Activated naive CD8-positive, alpha-beta T cell treated with anti-CD3 and anti-CD28 coated beads, Interleukin-2, amount 50 U/mL, for 16 hours (primary cell): ENCODE results near the gene ZBP1.
A peak's percentile ranks its signal among the peaks of the same experiment; 100 is the strongest.
"Not testable (repeated sequence)": the region's sequence is repeated elsewhere in the genome, so short reads cannot be mapped to it uniquely, and the experiment has no call there.

ENCODE experiments used
- DNase-seq: peaks from one replicate; pipeline ENCODE4 v3.0.0-alpha.2; 2020; ENCODE audit warnings: low read depth, low spot score

Gene ZBP1

DNA sequence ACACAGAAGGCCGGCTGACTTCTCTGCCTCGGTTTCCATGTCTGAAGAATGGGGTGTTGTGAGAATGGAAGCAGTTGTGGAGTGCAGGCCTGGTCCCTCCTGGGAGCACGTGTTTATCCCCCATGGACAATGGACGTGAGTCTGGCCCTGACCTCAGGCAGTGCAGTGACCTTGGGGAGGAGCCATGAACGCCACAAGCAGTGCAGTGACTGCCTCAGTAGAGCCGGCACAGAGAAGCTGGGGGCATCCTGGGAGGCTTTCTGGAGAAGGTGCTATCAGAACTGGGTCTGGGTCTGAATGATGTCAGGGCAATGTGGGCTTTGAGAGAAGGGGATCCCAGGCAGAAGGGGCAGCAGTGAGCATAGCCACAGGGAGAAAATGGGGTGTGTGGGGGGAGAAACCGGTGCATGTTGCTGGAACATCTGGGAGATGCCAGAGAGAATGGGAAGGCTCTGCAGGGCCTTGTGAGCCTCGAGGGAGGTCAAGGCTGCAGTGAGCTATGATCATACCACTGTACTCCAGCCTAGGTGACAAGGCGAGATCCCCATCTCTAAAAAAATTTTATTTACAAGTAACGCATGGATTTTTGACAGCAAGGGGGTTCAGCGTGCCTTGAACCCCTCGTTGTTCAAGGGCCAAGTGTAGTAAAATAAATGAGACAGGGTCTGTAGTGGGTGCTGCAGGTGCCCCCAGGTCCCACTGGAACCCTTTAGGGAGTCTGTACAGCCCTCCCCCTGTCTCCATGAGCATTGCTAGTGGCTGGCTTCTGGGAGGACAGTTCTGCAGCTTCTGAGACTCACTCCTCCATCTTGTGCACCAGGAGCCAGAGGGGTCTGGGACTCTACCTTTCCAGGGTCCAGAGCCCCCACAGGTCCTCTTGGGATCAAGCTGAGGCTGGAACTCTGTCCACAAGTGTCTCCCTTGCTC is 27.0 kb upstream of the ZBP1 start:
- no peak for DNase-seq

DNA sequence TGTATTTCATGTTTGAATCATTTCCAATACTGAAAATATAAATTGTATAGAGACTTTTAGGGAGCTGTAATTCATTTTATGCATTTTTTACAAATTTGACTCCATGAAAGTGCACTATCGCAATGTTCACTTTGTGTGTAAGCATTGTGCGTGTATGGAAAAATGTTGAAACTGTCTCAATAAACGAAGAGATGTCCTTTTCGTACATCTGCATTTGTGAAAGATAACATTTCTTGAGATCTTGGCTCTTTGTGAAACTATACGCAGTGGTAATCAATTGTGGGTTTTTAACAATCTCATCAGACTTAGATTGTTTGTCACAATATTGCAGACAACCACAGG is 18.6 kb upstream of the ZBP1 start:
- no peak for DNase-seq

- DNase-seq: no peak
These were observed 18.1 kb upstream of the ZBP1 start for GRCh38 chr20:57638173-57638894.

DNA sequence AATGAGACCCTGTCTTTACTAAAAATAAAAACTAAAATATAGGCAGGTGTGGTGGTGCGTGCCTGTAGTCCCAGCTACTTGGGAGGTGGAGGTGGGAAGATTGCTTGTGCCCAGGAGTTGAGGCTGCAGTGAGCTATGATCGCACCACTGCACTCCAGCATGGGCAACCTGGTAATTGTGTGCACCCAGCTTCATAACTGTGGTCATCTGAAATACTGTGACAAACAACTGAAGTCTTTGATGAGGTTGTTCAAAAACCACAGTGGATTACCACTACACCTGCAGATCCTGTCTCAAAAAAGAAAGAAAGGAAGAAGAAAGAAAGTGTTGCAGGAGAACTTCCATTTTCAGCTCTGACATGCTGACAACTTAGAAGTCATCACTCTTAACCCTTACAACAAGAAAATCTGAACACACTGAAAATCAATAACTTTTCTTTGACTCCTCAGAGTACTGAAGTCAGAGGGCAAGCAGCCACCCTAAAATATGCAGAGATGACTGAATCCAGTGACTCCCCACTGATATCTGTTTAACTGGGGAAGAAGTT is 13.8 kb upstream of the ZBP1 start:
- no peak for DNase-seq

GRCh38 chr20:57632286-57632685 is 12.1 kb upstream of the ZBP1 start:
- DNase-seq: no peak

DNA sequence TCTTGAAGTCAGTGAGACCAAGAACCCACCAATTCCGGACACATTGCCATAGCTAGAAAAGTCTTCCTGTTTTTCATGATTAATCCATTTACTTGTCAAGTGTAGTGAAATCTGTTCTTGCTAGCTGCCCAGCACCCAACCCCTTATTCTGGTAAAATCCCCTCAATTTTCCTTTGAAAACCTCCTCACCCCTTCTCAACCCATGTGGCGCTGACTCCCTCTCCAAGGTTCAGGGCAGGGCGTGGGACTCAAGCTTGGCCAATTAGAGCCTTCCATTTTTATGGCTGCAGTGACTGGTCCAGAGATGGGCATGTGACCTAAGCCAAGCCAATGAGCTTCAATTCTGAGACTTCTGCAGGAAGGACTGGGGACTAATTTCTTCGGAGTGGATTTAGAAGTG is 9.8 kb upstream of the ZBP1 start:
- DNase-seq: no peak

DNA sequence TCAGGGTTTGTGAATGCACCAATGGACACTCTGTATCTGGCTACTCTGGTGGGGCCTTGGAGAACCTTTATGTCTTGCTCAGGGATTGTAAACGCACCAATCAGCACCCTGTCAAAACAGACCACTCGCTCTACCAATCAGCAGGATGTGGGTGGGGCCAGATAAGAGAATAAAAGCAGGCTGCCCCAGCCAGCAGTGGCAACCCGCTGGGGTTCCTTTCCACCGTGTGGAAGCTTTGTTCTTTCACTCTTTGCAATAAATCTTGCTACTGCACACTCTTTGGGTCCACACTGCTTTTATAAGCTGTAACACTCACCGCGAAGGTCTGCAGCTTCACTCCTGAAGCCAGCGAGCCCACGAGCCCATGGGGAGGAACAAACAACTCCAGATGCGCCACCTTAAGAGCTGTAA is 9.3 kb upstream of the ZBP1 start:
- not testable (repeated sequence) for DNase-seq

- not testable (repeated sequence) for DNase-seq
These were observed 8.7 kb upstream of the ZBP1 start for GRCh38 chr20:57628962-57629308.

DNA sequence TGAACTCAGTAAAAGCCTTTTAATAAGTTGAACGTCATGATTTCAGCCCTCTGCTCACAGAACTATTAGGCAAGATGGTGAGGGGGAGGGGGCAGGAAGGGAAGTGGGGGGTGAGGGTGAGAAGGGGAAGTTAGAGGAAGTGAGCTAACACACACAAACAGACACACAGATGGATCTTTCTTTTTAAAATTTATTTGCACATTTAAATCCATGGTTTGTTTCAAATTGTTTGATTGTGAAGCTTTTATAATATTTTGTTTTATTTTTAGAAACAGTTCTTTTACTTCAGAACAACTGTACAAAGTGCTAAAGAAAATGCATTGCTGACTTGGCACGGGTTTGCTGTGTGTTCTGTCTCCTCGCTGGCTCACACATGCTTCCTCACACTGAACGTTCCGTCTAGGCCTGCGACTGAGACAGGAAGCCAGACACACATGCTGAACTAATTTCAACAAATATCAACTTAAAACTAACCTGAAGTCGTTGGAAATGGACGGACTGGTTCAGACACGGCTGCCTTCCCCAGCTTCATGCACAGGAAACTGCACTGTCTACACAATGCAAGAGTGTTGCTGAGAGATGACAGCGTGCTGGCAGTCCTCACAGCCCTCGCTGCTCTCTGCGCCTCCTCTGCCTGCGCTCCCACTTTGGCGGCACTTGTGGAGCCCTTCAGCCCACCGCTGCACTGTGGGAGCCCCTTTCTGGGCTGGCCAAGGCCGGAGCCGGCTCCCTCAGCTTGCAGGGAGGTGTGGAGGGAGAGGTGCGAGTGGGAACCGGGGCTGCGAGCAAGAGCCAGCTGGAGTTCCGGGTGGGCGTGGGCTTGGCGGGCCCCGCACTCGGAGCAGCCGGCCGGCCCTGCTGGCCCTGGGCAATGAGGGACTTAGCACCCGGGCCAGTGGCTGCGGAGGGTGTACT is 8.1 kb upstream of the ZBP1 start:
- peak; percentile 26 for DNase-seq

DNA sequence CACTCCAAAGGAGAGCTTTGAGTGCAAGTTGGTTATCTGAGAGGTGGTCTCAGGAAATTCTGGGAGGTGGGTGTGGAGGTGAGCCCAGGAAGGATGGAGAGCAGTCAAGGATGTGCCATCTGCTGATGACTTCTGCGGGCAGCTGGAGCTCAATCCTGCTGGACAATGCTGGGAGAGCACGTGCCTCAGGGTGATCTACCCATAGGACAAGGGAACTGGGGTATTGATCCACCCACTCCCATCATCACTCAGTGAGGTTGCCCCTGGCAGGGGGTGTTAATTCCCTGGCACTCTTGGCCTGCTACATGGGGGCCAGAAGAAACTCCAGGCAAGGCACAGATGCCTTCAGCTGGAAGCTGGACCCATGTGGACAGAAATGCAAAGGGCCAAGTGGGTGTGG is 7.1 kb upstream of the ZBP1 start:
- no peak for DNase-seq

DNA sequence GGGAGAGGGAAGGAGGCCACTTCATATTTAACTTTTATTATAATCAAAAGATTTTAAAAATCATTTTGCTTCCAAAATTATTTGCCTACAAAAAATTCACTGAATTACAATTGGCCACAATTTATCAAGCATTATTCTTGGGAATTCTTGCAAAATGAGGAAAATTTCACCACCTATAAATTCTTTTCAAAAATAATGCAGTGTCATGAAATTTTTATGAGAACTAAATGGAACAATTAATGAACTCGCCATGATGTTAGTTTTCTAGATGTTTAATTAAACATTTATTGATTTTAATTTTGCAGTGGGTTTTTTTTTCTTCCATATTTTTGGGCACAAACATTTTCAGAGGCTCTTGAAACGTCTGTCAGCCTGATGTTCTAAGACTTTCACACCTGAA is 5.8 kb upstream of the ZBP1 start:
- no peak for DNase-seq

DNA sequence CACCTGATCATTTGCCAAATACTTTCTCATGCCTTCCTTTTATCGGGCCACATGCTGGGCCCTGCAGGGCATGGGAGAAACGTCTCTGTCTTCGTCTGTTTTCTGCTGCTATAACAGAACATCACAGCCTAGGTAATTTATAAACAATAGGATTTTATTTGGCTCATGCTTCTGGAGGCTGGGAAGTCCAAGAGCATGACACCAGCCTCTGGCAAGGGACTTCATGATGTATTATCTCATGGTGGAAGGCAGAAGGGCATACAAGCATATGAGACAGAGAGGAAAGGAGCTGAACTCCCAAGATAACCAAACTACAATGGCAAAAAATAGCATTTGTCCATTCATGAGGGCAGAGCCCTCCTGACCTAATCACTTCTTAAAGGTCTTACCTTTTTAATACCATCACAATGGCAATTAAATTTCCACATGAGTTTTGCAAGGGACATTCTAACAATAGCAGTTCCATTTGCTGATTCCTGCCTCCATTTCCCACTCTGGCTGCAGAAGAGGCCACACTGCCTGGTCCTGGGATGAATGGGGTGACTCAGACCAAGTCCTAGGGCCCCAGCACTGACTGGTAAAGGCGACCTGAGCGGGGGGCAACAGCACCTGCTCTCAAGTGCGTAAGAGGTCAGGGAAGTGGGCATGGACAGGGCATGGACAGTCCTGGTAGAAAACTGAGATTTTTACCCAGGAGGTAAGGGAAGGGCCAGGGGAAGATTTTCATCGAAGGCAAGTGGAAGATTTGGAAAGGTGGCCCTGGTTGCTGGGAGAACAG is 5.1 kb upstream of the ZBP1 start:
- no peak for DNase-seq

DNA sequence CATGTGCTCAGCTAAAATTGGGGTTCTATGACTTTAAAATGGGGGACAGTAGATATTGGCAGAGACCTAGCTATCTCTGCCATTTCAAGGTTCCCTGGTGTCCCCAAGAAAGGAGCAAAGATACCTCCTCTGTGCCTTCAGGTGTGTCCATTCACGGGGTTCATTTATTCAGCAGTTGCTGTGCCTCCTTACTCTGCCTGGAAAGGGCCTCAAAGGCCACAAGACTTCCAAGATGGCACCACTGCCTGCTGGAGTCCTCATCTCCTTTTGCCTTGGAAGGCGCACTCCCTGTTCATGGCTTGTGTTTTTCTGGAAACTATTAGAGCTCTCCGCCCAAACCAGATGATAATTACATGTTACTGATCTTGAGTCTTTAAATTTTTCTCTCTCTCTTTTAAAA is 3.9 kb upstream of the ZBP1 start:
- no peak for DNase-seq

GRCh38 chr20:57622579-57623381 is 2.6 kb upstream of the ZBP1 start:
- peak; percentile 25 for DNase-seq

DNA sequence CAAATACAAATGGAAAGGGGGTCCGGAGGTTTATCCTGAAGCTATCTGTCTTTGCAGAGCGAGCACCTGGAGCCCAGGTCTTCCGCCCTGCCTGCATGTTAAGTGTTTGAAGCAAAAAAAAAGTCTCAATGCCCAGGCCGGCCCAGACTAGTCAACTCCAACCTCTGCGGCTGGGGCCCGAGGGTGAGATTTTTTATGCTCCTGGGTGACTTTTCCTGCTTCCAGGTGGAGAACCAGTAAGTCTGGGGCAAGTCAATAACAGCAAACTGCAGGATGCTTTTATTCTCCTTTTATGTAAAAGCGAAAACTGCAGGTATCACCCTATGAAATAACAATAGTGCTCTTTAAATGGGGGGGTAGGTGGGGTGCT is 2.0 kb upstream of the ZBP1 start:
- DNase-seq: no peak

DNA sequence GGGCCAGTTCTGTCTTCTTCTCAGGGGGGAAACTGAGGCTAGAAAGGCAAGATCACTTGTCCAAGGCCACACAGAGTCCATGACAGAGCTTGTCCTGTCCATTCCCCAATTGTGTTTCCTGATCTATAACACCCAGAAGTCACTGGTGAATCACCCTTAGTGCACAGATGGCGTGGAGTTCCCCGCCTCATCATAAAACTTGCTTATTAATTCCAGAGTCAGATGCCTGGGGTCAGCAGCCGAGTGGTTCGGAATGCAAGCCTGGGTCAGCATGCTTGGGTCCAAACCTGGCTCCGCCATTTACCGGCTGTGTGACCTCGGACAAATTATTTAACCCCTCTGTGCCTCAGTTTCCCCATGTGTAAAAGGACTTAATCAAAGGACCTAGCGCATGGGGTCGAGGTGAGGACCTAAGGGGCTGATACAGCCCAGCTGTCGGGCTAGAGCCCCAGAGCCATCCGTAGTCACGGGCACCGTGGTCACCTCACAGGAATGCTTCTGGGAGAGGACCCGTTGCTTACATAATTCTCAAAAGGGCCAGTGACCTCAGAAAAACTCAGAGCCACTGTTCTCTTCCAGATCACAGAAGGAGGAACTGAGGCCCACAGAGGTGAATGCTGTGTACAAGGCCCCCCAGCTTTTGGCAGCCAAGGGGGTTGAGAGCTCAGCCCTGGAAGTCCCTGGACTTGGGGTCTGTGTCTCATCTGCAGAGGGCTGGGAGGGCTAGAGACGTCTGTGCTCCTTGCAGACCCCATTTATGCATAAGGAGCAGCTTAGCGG is 1.4 kb upstream of the ZBP1 start:
- DNase-seq: no peak

DNA sequence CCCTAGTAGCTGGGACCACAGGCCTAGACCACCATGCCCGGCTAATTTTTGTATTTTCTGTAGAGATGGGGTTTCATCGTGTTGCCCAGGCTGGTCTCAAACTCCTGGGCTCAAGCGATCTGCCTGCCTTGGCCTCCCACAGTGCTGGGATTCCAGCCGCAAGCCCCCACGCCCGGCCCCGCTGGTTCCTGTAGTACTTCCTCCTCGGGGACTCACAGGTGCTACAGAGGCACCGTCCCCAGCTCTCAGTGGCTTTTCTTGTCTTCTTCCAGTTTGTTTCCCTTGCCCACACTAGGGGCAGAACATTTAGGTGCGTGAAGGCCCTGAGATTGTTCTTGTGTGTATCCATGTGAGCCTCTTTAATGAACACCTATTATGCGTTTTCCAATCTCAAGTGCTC is 773 bp upstream of the ZBP1 start:
- DNase-seq: no peak

DNA sequence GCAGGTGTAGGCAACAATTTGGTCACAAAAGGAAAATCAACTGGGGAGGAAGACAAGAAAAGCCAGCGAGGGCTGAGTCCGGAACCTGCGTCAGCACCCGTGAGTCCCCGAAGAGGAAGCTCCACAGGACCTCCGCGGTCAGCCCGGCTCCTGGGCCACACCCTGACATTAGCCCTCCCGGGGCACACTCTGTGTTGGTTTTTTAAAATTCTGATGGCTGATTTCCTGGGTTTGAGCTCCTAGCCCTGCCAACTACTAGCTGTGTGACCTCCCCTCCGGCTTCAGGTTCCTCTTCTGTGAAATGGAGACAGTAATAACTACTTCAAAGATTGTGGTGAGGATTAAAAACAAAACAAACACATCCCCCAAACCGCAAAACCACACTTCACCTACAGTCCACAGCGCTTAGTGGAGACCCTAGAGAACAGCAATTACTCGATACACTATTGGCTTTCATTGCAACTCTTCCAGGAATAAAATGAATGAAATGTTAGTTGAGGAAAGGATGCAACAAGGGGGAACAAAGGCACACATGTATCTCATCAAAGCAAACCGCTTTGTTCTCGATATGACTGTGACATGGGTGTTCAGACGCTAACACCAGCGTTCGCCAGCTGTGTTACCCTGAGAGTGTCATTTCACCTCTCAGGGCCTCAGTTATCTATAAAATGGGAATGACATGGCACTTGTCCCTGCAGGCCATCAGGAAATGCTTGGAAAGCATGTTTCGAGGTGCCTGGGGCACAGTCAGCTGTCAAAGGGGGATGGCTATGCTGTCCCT is 985 bp downstream of the ZBP1 start:
- DNase-seq: peak; percentile 54

DNA sequence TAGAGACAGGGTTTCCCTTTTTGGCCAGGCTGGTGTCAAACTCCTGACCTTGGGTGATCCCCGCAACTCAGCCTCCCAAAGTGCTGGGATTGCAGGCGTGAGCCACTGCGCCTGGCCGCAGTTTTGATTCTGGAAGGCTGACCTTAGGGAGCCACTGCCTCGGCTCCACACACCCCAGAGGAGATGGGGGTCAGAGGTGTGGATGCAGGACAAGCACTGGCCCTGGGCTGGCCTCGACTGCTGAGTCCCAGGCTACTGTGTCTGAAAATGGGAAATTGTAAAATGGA is 1.5 kb downstream of the ZBP1 start:
- DNase-seq: no peak
